ENCODE data around the gene MRPL51. TPM values are rescaled to one million over a fixed set of nuclear protein-coding genes. Genes with fewer than 3 reads are reported as not detected.

MRPL51 gene
- total and polyA plus RNA-seq, 10 of the 15 experiments (the other 5 are each of a cell fraction or from before 2014, with no cell fraction given): 137 to 1,202 (median 267) TPM

DNA sequence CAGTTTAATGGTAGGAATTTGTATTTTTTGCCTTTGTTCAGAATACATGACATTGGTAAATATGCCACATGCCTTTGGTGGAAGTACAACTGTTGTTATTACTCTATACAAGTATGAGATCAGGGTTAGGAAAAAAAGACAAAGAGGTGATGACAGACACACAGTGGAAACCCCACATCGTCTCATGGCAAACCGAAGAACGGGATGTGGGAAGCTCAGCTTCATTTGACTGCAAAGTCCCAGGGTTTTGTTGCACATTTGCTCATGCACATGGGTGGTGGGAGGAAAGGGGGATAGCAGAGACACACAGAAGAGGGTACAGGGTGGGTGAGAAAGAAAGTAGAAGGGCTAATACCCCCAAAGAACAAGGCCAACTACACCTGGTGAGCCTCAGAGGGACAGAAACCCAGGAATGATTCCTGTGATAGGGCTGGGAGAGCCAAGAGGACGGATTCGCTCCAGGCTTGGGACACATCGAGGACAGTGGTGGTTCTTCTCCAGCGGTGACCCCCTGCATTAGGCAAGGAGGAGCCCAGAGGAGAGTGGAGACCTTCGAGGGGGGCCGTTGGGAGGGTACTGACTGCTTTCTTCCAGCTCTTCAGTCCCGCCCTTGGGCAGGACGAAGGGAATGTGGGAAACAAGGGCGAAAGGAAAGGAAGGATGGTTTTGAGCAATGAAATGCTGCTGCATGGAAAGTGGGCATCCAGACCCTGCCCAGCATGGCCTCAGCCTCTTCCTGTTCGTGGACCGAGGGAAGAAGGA is 30.6 kb downstream of the MRPL51 start:
- Histone ChIP-seq H3K27me3 (replicated peaks in 1 of 2; ENCODE audit: control insufficient read depth in 2 of 2, insufficient read depth in 2 of 2, low read length in 1 of 2) (no peaks in the 10 kb centered on the region), H3K9me3 (replicated peaks; ENCODE audit: control insufficient read depth, insufficient read depth, low read length) (no peaks in the 10 kb centered on the region), H3K4me3 (peak overlapping the region; percentile 19), H3K9ac (ENCODE audit: control insufficient read depth, insufficient read depth, low read length) (peak overlapping the region; percentile 64), H3K79me2 (ENCODE audit: control insufficient read depth, insufficient read depth, low read length) (peaks cover 63% of the 10 kb centered on the region), H4K20me1 (ENCODE audit: control insufficient read depth, insufficient read depth) (no peaks in the 10 kb centered on the region), H2AFZ (ENCODE audit: control insufficient read depth, low read depth, low read length) (no peak overlapping the region), H3K4me2 (ENCODE audit: control insufficient read depth, insufficient read depth) (peak overlapping the region; percentile 75), H3K36me3 (ENCODE audit: control insufficient read depth in 2 of 2, insufficient read depth in 2 of 2, low read length in 1 of 2) (peaks cover 32 to 46% of the 10 kb centered on the region in 2 experiments), H3K27ac (ENCODE audit: control insufficient read depth, insufficient read depth) (peak overlapping the region; percentile 89), H3K4me1 (ENCODE audit: control insufficient read depth, insufficient read depth, low read length) (peaks cover 51% of the 10 kb centered on the region)
- 71% methylated on average over 14 of the region's 14 CpGs for WGBS (ENCODE audit: insufficient coverage, insufficient replicate concordance, low lambda C conversion rate, missing lambda C conversion rate)
- in situ Hi-C loops (cut with MboI): loop anchor here (5.0 kb wide), 1 partner anchor 35 kb away; no protein-coding TSS in a partner anchor
- SMC1A ChIA-PET (ENCODE audit: uncharacterized antibody, unreplicated experiment): interaction anchor here (0.6 to 8.7 kb wide), 15 partner anchors 8 to 249 kb away, joined by 3 to 169 read pairs (median 5); partner anchors contain the start of genes CD27, TAPBPL and VAMP1
- TF ChIP-seq IKZF2 (IDR thresholded peaks at IDR 0.05) (peak in 1 of 2 experiments; percentile 4; a peak in 1 of 4 replicates), CBFB (IDR thresholded peaks at IDR 0.05; ENCODE audit: low read depth) (0 out of 2 replicates have a peak, but pooled peaks have one; percentile 4), NFIC (IDR thresholded peaks at IDR 0.05; ENCODE audit: low read depth, low read length) (peak; percentile 20; the same call in 1 of the 2 replicates), POLR2A (IDR thresholded peaks at IDR 0.05; ENCODE audit: low read depth, low read length) (peak; percentile 11; the same call in 1 of the 2 replicates), MEF2B (IDR thresholded peaks at IDR 0.05; ENCODE audit: partially characterized antibody, poor library complexity, severe bottlenecking) (no peak), GATAD2B (conservative IDR thresholded peaks at IDR 0.05; ENCODE audit: low read depth) (0 out of 2 replicates have a peak, but pooled peaks have one; percentile 7)
- TF ChIP-seq, protein P1, sequence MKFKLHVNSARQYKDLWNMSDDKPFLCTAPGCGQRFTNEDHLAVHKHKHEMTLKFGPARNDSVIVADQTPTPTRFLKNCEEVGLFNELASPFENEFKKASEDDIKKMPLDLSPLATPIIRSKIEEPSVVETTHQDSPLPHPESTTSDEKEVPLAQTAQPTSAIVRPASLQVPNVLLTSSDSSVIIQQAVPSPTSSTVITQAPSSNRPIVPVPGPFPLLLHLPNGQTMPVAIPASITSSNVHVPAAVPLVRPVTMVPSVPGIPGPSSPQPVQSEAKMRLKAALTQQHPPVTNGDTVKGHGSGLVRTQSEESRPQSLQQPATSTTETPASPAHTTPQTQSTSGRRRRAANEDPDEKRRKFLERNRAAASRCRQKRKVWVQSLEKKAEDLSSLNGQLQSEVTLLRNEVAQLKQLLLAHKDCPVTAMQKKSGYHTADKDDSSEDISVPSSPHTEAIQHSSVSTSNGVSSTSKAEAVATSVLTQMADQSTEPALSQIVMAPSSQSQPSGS (IDR thresholded peaks at IDR 0.05; ENCODE audit: low read length): peak; percentile 43; the same call in 1 of the 2 replicates
- TF ChIP-seq, protein P2, sequence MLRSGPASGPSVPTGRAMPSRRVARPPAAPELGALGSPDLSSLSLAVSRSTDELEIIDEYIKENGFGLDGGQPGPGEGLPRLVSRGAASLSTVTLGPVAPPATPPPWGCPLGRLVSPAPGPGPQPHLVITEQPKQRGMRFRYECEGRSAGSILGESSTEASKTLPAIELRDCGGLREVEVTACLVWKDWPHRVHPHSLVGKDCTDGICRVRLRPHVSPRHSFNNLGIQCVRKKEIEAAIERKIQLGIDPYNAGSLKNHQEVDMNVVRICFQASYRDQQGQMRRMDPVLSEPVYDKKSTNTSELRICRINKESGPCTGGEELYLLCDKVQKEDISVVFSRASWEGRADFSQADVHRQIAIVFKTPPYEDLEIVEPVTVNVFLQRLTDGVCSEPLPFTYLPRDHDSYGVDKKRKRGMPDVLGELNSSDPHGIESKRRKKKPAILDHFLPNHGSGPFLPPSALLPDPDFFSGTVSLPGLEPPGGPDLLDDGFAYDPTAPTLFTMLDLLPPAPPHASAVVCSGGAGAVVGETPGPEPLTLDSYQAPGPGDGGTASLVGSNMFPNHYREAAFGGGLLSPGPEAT (IDR thresholded peaks at IDR 0.05; ENCODE audit: low read depth): no peak
- TF ChIP-seq, protein P3, sequence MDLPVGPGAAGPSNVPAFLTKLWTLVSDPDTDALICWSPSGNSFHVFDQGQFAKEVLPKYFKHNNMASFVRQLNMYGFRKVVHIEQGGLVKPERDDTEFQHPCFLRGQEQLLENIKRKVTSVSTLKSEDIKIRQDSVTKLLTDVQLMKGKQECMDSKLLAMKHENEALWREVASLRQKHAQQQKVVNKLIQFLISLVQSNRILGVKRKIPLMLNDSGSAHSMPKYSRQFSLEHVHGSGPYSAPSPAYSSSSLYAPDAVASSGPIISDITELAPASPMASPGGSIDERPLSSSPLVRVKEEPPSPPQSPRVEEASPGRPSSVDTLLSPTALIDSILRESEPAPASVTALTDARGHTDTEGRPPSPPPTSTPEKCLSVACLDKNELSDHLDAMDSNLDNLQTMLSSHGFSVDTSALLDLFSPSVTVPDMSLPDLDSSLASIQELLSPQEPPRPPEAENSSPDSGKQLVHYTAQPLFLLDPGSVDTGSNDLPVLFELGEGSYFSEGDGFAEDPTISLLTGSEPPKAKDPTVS (IDR thresholded peaks at IDR 0.05; ENCODE audit: low read depth, low read length): no peak
- intact Hi-C loops (cut with micrococcal nuclease; ENCODE audit: unreplicated experiment): no loop called here
- POLR2A ChIA-PET: interaction anchor here (0.6 to 10.3 kb wide), 13 partner anchors 8 to 173 kb away, joined by 3 to 384 read pairs (median 4); partner anchors contain the start of genes CD27, GAPDH, MRPL51 and TAPBPL
- DNase-seq (ENCODE audit: low read depth, low spot score) (no peak), FAIRE-seq (no peak), ATAC-seq (no peak; the same call in 2 of the 3 replicates)
- TSS peak; percentile 66 for BruUV-seq (replicated peaks)
- CTCF ChIA-PET: interaction anchor here (0.6 to 7.3 kb wide), 15 partner anchors 11 to 474 kb away, joined by 3 to 147 read pairs (median 5); partner anchors contain the start of genes CD27 and TAPBPL
- RAD21 ChIA-PET (ENCODE audit: unreplicated experiment): interaction anchor here (0.6 to 8.8 kb wide), 18 partner anchors 8 to 232 kb away, joined by 3 to 319 read pairs (median 5); partner anchors contain the start of genes CD27, MRPL51, TAPBPL and VAMP1

Measured in GM12878 (cell line).